NCI-H1694 (cell line): ENCODE data around the gene IGFBP5.
A peak's percentile ranks its signal among the peaks of the same experiment; 100 is the strongest.

Experiments used
- DNase-seq: peaks from one replicate; lab custom pipeline; 2025; lab: John Stamatoyannopoulos, UW

IGFBP5 gene

GRCh38 chr2:216713691-216714336, 18.5 kb upstream of the IGFBP5 start:
- DNase-seq = peak; percentile 3

GRCh38 chr2:216711348-216711747, 16.0 kb upstream of the IGFBP5 start:
- DNase-seq = no peak

DNA sequence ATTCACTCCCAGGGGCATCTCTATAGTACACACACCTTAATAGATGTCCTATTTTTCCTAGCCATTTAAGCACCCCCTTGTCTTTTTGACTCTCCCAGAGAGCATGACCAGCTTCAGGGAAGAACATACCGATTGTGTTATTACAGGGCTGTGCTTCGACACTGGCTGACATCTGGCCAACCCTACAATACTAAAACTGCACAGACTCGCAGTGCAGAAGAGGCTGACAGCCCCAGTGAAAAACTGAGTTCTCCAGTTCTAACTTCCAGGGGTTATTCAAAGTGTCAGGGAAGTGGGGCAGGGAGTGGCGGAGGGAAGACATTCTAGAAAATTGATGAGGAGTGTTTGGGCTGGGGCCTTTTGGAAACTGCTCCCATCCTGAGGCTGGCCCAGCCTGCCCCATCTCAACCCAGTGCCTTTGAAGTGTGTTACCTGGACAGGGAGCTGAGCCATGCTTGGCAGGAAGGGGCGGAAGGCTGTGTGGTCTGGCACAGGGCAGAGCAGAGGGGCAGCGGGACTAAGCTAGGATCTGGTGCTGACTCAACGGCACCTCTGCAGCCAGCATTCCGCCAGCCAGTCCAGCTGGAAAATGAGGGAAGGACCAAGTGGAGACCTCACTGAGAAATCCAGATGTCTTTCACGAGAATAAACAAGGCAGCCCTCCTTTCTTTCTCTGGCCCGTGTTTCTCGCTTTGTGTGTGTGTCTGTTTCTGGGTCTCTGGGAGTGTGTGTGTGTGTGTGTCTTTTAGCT, 15.4 kb upstream of the IGFBP5 start:
- DNase-seq = no peak

- DNase-seq = no peak
Observed at GRCh38 chr2:216702756-216703155, 7.4 kb upstream of the IGFBP5 start.

GRCh38 chr2:216701544-216701943, 6.2 kb upstream of the IGFBP5 start:
- no peak for DNase-seq

- no peak for DNase-seq
Observed at GRCh38 chr2:216700781-216701180, 5.4 kb upstream of the IGFBP5 start.

DNA sequence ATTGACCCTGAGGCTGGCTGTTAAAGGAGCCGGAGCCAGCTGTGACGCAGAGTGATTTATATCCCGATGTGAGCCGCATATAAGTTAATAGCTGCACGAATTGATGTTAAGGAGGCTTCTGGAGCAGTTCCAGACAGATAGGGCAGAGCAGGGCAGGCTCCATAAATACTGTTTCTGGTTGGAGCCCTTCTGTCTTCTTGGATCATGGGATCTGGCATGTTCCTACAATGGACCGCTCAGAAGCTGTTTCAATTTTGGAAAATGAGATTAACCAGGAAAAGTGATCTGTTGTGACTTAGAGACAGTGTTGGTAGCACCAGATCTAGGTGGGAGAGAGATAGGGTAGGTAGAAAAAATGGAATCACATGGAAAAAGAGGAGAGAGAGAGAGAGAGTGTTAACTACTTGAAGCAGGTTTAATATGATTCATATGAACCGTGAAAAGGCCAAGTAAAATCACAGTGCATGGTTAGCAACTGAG, 4.8 kb upstream of the IGFBP5 start:
- DNase-seq = peak; percentile 27

DNA sequence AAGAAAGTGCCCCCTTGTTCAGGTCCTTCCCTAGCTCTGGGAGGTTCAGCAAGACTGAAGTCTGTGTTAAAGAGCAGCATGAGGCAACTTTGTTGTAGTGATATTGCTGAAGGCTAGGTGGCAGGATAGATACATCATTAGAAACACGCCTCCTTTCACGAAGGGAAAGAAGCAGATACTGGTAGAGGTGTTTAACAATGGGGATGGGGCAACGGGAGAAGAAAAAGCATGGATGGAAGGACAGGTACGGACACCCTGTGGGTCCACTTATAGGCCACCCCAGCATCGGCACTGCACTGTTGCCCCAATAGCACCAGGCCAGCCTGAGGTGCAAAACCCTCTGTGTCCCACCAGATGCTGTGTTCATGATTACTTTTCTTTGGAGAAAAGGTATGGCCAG, 3.5 kb upstream of the IGFBP5 start:
- peak; percentile 65 for DNase-seq

GRCh38 chr2:216698293-216698692, 2.9 kb upstream of the IGFBP5 start:
- no peak for DNase-seq

DNA sequence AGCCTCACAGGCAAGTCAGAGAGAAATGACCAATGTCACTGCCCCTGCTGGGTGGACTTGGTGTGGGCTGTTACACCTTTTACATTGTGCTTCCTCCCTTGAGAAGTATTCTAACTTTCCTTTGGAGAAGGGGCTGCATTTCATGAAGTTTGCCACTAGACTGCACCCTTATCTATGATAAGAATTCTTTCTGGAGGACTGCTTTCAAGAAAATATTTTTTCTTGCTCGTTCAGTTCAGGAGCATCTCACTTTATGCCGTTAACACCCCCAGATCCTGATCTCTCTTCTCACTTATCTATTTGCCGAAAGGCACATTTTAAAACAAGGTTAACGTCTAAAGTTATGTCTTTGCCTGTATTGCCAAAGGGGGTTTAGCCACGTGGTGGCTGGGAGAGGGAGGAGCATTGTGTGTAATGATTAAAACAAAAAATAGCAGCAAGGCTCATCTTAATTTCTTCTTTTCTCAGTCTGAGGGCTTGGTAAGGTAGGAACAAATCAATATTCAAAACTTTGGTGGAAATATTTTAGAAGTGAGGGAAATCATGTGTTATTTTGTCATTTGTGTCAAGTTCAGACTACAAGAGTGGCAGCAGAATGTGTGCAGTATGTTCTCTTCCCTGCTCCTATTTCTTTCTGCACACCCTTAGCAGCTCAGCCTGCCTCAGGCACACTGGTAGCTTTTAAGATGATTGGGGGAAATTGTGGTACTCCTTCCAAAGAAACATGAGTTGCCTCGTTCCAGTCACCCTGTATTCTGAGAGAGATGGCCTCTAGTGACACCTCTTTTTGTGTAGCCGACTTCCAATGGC, 1.6 kb upstream of the IGFBP5 start:
- peak; percentile 14 for DNase-seq

- DNase-seq = no peak
Observed at GRCh38 chr2:216696321-216696720, 972 bp upstream of the IGFBP5 start.

DNA sequence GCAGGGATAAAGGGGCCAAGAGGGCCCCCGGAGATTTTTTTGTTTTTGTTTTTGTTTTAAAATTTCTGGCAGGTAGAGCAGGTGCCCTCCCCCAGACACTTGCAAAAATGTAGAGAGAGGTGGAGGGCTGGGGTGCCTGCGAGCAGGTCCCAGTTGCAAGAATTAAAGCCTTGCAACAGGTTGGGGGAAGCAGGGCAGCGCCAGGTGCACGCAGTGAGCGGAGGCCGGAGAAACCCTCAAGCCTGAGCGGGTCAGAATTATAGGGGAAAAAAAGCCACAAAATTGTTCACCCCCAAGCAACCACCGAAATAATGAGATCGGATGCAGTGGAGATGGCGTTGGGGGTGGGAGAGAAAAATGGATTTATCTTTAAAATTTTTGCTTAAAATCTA, 527 bp downstream of the IGFBP5 start:
- DNase-seq = no peak

- DNase-seq = peak; percentile 24
Observed at GRCh38 chr2:216694082-216694825, 1.1 kb downstream of the IGFBP5 start.

- DNase-seq = peak; percentile 17
Observed at GRCh38 chr2:216693414-216694080, 1.8 kb downstream of the IGFBP5 start.

DNA sequence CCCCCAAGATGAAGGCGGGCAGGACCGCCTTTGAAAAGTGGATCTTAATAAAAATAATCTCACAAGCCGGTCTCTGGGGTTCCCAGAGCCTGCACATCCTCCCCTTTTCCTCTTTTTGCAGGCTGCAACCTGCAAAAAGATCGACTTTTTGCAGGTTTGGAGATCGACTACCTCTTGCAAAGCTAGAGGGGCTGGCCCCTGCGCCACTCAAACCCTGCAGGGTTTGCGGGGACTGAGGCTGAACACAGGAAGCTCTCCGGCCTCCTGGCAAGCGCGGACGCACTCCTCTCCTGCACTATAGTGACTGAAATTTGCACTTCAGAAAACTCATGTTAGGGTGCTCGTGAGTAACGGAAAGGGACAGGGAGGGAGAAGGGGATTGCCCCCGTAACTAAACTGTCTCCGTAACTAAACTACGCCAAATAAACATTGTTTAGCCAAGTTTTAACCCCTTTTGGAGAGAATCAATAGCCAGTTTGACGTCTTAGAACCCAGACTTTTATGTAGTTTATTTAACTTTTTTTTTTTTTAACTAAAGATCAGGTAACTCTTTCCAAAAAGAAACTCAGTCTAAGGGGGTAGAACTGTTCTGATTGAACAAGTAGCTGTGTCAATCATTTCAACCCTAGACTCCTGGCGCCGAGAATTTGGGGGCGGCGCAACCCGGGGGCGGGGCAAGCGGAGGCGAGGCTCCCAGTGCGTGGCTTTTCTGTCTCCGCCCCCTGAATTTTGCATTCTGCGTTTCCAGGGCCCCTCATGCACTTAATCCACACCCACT, 2.5 kb downstream of the IGFBP5 start:
- DNase-seq = peak; percentile 93

GRCh38 chr2:216690853-216691741, 4.3 kb downstream of the IGFBP5 start:
- DNase-seq = peak; percentile 94

- DNase-seq = no peak
Observed at GRCh38 chr2:216690456-216690852, 4.9 kb downstream of the IGFBP5 start.

DNA sequence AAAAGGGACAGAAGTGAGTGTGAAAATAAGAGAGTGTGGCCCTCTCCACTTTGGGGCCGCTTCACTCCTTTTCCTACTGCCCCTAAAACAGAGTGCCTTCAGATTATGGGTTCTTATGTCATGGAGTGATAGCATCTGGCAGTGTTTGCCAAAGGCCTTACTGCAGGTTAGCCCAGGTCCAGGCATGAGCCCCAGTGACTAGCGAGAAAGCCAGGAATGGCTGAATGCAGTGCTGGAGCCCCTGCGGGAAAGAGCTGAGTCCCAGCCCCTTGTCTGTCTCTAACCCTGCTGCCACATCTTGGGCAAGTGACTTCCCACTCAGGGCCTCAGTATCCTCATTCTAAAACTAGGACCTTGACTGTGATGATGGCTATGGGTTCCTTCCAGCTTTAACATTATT, 6.0 kb downstream of the IGFBP5 start:
- no peak for DNase-seq

DNA sequence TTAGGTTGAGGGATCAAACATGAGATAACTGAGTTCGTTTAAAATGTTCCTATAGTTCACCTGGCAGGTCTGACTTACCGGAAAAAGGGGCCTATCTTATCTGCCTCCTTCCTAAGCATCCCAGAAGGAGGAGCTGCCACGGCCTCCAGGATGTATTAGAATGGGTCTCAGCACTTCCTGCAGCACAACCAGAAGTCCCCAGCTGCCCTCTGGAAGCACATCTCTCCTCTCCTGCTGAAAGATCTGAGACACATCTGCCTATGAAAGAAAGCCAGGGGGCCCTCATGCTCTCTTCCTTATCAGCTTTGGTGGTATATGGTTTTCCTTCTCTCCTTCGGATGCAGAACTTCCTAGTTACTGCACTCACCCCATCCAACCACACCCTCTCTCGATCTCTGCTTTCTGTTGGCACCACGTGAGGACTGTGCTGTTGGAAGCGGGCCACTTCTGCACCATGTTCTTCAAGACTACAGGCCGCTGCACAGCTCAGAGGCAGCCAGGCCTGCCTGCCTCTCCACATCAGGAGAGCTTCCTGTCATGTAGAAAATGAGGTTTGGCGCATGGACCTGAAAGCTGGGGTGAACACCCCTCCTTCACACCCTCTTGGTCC, 6.5 kb downstream of the IGFBP5 start:
- DNase-seq = peak; percentile 9
